SK-N-SH treated with all-trans-retinoic acid at 6 μM for 48 hours (cell line): ENCODE results near the gene CAB39L.

Experiments
- ATAC-seq: fragments of 200-7000 bp; cut with Tn5 transposase; 3 replicates; pipeline ENCODE4 v1.9.1; 2020; ENCODE audit warnings: mild to moderate bottlenecking, moderate library complexity
- ARNTL ChIP-seq: fragments of 450-650 bp; formaldehyde crosslinking; IDR thresholded peaks from 2 replicates; pipeline ENCODE4 v1.5.0; 2020; ENCODE audit warnings: low read depth, mild to moderate bottlenecking, moderate library complexity, borderline replicate concordance
- BACH2 ChIP-seq: fragments of 250-450 bp; sonication (Bioruptor Pico); IDR thresholded peaks from 2 replicates; pipeline ENCODE4 v1.9.0; 2021; ENCODE audit warnings: mild to moderate bottlenecking, borderline replicate concordance
- CSDC2 ChIP-seq: fragments of 250-450 bp; sonication (Bioruptor Pico); IDR thresholded peaks from 2 replicates; pipeline ENCODE4 v1.5.0; 2020; ENCODE audit warnings: mild to moderate bottlenecking, moderate library complexity
- ESRRG ChIP-seq: fragments of 250-450 bp; sonication (Bioruptor Pico); IDR thresholded peaks from 2 replicates; pipeline ENCODE4 v1.6.1; 2021; ENCODE audit warnings: mild to moderate bottlenecking
- GLIS3 ChIP-seq: fragments of 250-450 bp; sonication (Bioruptor Pico); IDR thresholded peaks from 2 replicates; pipeline ENCODE4 v1.5.0; 2020; ENCODE audit warnings: mild to moderate bottlenecking, moderate library complexity
- ISL1 ChIP-seq: fragments of 250-450 bp; sonication (Bioruptor Pico); IDR thresholded peaks from 2 replicates; pipeline ENCODE4 v2.1.2; 2022; ENCODE audit warnings: mild to moderate bottlenecking, moderate library complexity
- OSR1 ChIP-seq: fragments of 250-450 bp; sonication (Bioruptor Pico); IDR thresholded peaks from 2 replicates; pipeline ENCODE4 v1.8.0; 2022; ENCODE audit warnings: moderate library complexity, mild to moderate bottlenecking, inconsistent platforms
- PPARA ChIP-seq: fragments of 250-450 bp; sonication (Bioruptor Pico); IDR thresholded peaks from 2 replicates; pipeline ENCODE4 v1.5.0; 2020; ENCODE audit warnings: mild to moderate bottlenecking, borderline replicate concordance
- RARB ChIP-seq: fragments of 250-450 bp; sonication (Bioruptor Pico); IDR thresholded peaks from 2 replicates; pipeline ENCODE4 v1.8.0; 2021; ENCODE audit warnings: mild to moderate bottlenecking, moderate library complexity
- SNAI2 ChIP-seq: fragments of 250-450 bp; sonication (Bioruptor Pico); IDR thresholded peaks from 2 replicates; pipeline ENCODE4 v1.5.0; 2020; ENCODE audit warnings: mild to moderate bottlenecking, moderate library complexity
- TCF4 ChIP-seq: fragments of 250-450 bp; sonication (Bioruptor Pico); IDR thresholded peaks from 2 replicates; pipeline ENCODE4 v1.8.0; 2021; ENCODE audit warnings: mild to moderate bottlenecking, moderate library complexity, borderline replicate concordance
- TOX ChIP-seq: fragments of 250-450 bp; sonication (Bioruptor Pico); IDR thresholded peaks from 2 replicates; pipeline ENCODE4 v1.8.0; 2021; ENCODE audit warnings: mild to moderate bottlenecking, moderate library complexity, borderline replicate concordance
- ZC3H10 ChIP-seq: fragments of 250-450 bp; sonication (Bioruptor Pico); IDR thresholded peaks from 2 replicates; pipeline ENCODE4 v1.5.1; 2021; ENCODE audit warnings: mild to moderate bottlenecking, moderate library complexity
- ZFP3 ChIP-seq: fragments of 250-450 bp; sonication (Bioruptor Pico); IDR thresholded peaks from 2 replicates; pipeline ENCODE4 v1.5.0; 2020; ENCODE audit warnings: mild to moderate bottlenecking, moderate library complexity
- ZFP30 ChIP-seq: fragments of 450-650 bp; formaldehyde crosslinking; IDR thresholded peaks from 2 replicates; pipeline ENCODE4 v1.5.0; 2022; ENCODE audit warnings: mild to moderate bottlenecking, moderate library complexity
- ZNF565 ChIP-seq: fragments of 450-650 bp; formaldehyde crosslinking; conservative IDR thresholded peaks from 2 replicates; pipeline ENCODE4 v1.5.0; 2020; ENCODE audit warnings: low read depth, mild to moderate bottlenecking, moderate library complexity
- ZNF70 ChIP-seq: fragments of 450-650 bp; formaldehyde crosslinking; IDR thresholded peaks from 2 replicates; pipeline ENCODE4 v1.5.0; 2020; ENCODE audit warnings: mild to moderate bottlenecking, moderate library complexity
- ZNF8 ChIP-seq: fragments of 450-650 bp; formaldehyde crosslinking; IDR thresholded peaks from 2 replicates; pipeline ENCODE4 v1.5.0; 2020; ENCODE audit warnings: mild to moderate bottlenecking, moderate library complexity
- TF ChIP-seq, protein P1 (sequence below): fragments of 250-450 bp; sonication (Bioruptor Pico); IDR thresholded peaks from 2 replicates; pipeline ENCODE4 v1.8.0; 2021; ENCODE audit warnings: low read depth, mild to moderate bottlenecking, moderate library complexity, borderline replicate concordance
- TF ChIP-seq, protein P2 (sequence below): fragments of 250-450 bp; sonication (Bioruptor Pico); IDR thresholded peaks from 2 replicates; pipeline ENCODE4 v1.8.0; 2020; ENCODE audit warnings: mild to moderate bottlenecking, moderate library complexity, borderline replicate concordance
- TF ChIP-seq, protein P3 (sequence below): fragments of 250-450 bp; sonication (Bioruptor Pico); IDR thresholded peaks from 2 replicates; pipeline ENCODE4 v1.5.1; 2021; ENCODE audit warnings: mild to moderate bottlenecking, moderate library complexity
- TF ChIP-seq, protein P4 (sequence below): fragments of 250-450 bp; sonication (Bioruptor Pico); IDR thresholded peaks from 2 replicates; pipeline ENCODE4 v1.5.1; 2020; ENCODE audit warnings: low read depth, mild to moderate bottlenecking, moderate library complexity

Gene CAB39L

DNA sequence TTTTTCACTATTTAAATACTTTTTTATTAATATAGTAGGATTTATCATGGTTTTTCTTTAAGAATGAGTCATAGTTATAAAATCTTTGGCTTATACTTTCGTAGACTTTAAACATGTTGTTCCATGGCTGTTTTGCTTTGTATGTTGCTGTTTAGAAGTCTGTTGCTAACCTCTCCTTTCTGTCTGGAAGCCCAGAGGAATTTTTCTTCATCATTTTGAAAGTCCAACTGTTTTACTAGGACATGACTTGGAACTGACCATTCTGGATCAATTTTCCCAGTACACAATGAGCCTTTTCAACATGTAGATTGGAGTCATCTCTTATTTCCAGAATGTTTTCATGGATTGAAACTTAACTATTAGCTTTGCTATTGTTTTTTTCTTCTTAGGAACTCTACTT lies 7.9 kb downstream of the CAB39L start:
- TF ChIP-seq ZFP3 (CRISPR knock-in tag) = no peak
- no peak for ATAC-seq

DNA sequence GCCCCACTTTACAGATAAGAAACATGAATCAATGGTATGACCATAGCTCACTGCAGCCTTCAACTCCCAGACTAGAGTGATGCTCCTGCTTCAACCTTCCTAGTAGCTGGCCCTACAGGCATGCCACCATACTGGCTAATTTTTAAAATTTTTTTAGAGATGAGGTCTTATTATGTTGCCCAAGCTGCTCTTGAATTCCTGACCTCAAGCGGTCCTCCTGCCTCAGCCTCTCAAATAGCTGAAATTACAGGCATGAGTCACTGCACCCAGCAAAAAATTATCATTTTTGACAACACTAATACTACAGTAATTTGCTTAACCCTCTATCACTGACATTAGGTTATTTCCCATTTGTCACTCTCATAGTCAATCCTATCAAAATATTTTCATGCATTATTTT lies 14.7 kb downstream of the CAB39L start:
- no peak for TF ChIP-seq ZFP3 (CRISPR knock-in tag)
- TF ChIP-seq ARNTL = no peak
- ATAC-seq = no peak

DNA sequence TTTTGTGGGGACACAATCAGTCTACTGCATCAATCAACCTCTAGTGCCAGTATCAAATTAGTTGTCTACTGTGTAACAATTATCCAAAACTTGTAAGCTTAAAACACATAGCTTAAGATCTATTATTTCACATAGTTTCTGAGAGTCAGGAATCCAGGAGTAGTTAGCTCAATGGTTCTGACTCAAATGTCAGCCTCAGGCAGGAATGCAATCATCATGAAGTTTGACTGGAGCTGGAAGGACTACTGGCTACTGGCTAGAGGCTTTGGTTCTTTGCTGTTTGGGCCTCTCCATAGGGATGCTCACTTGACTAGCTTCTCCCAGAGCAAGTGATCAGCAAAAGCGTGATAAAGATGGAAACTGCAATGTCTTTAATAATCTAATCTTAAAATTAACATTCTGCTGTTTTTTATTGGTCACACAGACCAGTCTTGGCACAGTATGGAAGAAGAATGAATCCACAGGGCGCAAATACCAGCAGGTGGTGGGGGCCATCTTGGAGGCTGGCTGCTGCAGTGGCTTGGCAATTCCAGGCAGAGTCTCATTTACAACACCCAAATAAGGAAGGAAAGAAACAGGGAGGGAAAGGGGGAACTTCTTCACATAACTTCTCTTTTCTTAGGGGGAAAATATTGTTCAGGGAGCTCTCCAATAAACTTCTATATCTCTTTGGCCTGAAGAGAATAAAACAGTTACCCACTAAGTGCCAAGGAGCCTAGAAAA lies 15.7 kb downstream of the CAB39L start:
- TF ChIP-seq, protein P1, sequence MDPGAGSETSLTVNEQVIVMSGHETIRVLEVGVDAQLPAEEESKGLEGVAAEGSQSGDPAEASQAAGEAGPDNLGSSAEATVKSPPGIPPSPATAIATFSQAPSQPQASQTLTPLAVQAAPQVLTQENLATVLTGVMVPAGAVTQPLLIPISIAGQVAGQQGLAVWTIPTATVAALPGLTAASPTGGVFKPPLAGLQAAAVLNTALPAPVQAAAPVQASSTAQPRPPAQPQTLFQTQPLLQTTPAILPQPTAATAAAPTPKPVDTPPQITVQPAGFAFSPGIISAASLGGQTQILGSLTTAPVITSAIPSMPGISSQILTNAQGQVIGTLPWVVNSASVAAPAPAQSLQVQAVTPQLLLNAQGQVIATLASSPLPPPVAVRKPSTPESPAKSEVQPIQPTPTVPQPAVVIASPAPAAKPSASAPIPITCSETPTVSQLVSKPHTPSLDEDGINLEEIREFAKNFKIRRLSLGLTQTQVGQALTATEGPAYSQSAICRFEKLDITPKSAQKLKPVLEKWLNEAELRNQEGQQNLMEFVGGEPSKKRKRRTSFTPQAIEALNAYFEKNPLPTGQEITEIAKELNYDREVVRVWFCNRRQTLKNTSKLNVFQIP (CRISPR knock-in tag) = no peak
- no peak for TF ChIP-seq ZNF70 (CRISPR knock-in tag)
- no peak for TF ChIP-seq ZNF565 (CRISPR knock-in tag)
- TF ChIP-seq, protein P2, sequence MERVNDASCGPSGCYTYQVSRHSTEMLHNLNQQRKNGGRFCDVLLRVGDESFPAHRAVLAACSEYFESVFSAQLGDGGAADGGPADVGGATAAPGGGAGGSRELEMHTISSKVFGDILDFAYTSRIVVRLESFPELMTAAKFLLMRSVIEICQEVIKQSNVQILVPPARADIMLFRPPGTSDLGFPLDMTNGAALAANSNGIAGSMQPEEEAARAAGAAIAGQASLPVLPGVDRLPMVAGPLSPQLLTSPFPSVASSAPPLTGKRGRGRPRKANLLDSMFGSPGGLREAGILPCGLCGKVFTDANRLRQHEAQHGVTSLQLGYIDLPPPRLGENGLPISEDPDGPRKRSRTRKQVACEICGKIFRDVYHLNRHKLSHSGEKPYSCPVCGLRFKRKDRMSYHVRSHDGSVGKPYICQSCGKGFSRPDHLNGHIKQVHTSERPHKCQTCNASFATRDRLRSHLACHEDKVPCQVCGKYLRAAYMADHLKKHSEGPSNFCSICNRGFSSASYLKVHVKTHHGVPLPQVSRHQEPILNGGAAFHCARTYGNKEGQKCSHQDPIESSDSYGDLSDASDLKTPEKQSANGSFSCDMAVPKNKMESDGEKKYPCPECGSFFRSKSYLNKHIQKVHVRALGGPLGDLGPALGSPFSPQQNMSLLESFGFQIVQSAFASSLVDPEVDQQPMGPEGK = no peak
- TF ChIP-seq PPARA = no peak
- TF ChIP-seq, protein P3, sequence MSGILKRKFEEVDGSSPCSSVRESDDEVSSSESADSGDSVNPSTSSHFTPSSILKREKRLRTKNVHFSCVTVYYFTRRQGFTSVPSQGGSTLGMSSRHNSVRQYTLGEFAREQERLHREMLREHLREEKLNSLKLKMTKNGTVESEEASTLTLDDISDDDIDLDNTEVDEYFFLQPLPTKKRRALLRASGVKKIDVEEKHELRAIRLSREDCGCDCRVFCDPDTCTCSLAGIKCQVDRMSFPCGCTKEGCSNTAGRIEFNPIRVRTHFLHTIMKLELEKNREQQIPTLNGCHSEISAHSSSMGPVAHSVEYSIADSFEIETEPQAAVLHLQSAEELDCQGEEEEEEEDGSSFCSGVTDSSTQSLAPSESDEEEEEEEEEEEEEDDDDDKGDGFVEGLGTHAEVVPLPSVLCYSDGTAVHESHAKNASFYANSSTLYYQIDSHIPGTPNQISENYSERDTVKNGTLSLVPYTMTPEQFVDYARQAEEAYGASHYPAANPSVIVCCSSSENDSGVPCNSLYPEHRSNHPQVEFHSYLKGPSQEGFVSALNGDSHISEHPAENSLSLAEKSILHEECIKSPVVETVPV (CRISPR knock-in tag) = no peak
- no peak for TF ChIP-seq ZFP3 (CRISPR knock-in tag)
- TF ChIP-seq TCF4 = no peak
- no peak for TF ChIP-seq ZFP30 (CRISPR knock-in tag)
- no peak for TF ChIP-seq OSR1 (CRISPR knock-in tag)
- TF ChIP-seq ZNF8 = no peak
- TF ChIP-seq SNAI2 (CRISPR knock-in tag) = no peak
- TF ChIP-seq GLIS3 = no peak
- no peak for TF ChIP-seq TOX
- TF ChIP-seq, protein P4, sequence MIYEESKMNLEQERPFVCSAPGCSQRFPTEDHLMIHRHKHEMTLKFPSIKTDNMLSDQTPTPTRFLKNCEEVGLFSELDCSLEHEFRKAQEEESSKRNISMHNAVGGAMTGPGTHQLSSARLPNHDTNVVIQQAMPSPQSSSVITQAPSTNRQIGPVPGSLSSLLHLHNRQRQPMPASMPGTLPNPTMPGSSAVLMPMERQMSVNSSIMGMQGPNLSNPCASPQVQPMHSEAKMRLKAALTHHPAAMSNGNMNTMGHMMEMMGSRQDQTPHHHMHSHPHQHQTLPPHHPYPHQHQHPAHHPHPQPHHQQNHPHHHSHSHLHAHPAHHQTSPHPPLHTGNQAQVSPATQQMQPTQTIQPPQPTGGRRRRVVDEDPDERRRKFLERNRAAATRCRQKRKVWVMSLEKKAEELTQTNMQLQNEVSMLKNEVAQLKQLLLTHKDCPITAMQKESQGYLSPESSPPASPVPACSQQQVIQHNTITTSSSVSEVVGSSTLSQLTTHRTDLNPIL (CRISPR knock-in tag) = no peak
- no peak for TF ChIP-seq ISL1 (CRISPR knock-in tag)
- no peak for TF ChIP-seq ARNTL
- no peak for TF ChIP-seq RARB
- no peak for TF ChIP-seq ZC3H10 (CRISPR knock-in tag)
- no peak for ATAC-seq

DNA sequence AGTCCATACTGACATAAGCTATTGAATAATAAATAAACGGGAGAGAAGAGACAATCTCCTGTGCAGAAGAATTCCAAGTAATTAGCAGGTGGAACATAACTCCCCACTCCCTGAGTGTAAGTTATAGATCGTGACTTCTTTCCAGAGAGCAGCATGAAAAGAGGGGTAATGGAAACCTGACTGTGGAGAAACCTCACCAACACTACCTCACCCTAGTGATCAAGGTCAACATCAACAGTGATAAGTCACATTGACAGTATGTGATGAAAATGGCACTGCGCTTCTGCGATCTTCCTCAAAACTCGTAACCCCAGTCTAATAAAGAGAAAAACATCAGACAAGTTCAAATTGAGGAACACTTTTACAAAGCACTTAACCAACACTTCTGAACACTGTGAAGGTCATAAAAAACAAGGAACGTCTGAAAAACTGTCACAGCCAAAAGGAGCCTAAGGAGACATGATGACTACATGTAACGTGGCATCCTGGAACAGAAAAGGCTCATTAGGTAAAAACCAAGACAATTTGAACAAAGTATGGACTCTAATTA lies 19.8 kb downstream of the CAB39L start:
- no peak for ATAC-seq
- TF ChIP-seq TOX = no peak
- no peak for TF ChIP-seq SNAI2 (CRISPR knock-in tag)
- no peak for TF ChIP-seq OSR1 (CRISPR knock-in tag)
- TF ChIP-seq ZNF565 (CRISPR knock-in tag) = no peak

DNA sequence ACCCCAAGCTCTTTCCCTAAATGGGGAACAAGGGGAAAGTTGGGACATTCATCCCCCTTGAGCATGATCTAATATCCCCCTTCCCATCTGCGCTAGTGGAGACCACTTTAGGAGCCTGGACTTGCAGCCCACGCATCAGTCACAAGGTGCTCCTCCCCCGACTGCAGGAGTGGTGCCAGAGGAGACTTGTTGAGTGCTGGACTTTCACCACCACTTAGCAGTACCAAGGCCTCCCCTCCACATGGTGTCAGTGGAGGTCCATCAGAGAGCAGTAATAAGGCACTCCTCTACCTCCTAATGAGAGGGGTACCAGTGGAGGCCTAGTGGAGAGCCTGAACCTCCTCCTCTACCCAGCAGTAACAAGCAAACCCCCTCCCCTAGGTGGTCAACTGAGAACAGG lies 22.5 kb downstream of the CAB39L start:
- ATAC-seq = no peak
- TF ChIP-seq ZNF70 (CRISPR knock-in tag) (no peak), ZC3H10 (CRISPR knock-in tag) (no peak), ARNTL (no peak), OSR1 (CRISPR knock-in tag) (no peak), CSDC2 (CRISPR knock-in tag) (no peak), ISL1 (CRISPR knock-in tag) (no peak), PPARA (no peak), SNAI2 (CRISPR knock-in tag) (no peak), RARB (no peak), BACH2 (CRISPR knock-in tag) (no peak), ESRRG (CRISPR knock-in tag) (no peak), ZNF565 (CRISPR knock-in tag) (no peak)
- TF ChIP-seq, protein P4 (CRISPR knock-in tag) = no peak
- TF ChIP-seq, protein P1 (CRISPR knock-in tag) = no peak
